Neural progenitor cell (in vitro differentiated cells): ENCODE data around the gene SPDYE6.

Experiments
- CTCF ChIP-seq: fragments of 200-600 bp; sonication (generic); IDR thresholded peaks from 2 replicates; pipeline ENCODE4 v1.5.1; 2017; ENCODE audit warnings: antibody characterized with exemption, mild to moderate bottlenecking
- EZH2 ChIP-seq: fragments of 200-600 bp; sonication (generic); IDR thresholded peaks from 2 replicates; pipeline ENCODE4 v1.6.1; 2017; ENCODE audit warnings: antibody characterized with exemption, mild to moderate bottlenecking, moderate library complexity
- EZH2phosphoT487 ChIP-seq: fragments of 200-600 bp; sonication (generic); IDR thresholded peaks from 2 replicates; pipeline ENCODE4 v1.6.1; 2017; ENCODE audit warnings: antibody characterized with exemption

- TF ChIP-seq CTCF (no peak), EZH2 (no peak), EZH2phosphoT487 (no peak)
Observed at GRCh38 chr7:102393467-102393866, 37.2 kb upstream of the SPDYE6 start.
